Gastrocnemius medialis (tissue), 4 donors: ENCODE measurements around the gene EIF2AK2. TPM values are rescaled to one million over a fixed set of nuclear protein-coding genes. Genes with fewer than 3 reads are reported as not detected.

Experiments
- ATAC-seq, 2 donors: fragments of 150-250 bp; one replicate each; pipeline ENCODE4 v1.9.1; 2016
- DNase-seq, 2 donors: peaks; one replicate each; pipeline ENCODE4 v3.0.0-alpha.2; 2019
- H3K27ac ChIP-seq, 4 donors: fragments of 200-600 bp; sonication (generic); 1 replicate in 1 of 4; 2 replicates in 3 of 4; pipeline ENCODE4 v1.5.1; 2016 to 2018; ENCODE audit warnings: mild to moderate bottlenecking in 2 of 4, moderate library complexity in 1 of 4
- H3K27me3 ChIP-seq, 3 donors: fragments of 200-600 bp; sonication (generic) in 2 of 3; 1 replicate in 1 of 3; 2 replicates in 2 of 3; pipeline versions ENCODE4 v1.5.1 to v1.6.0; 2016 to 2019; ENCODE audit warnings: mild to moderate bottlenecking in 1 of 3, moderate library complexity in 1 of 3
- H3K36me3 ChIP-seq, 2 donors: fragments of 200-600 bp; sonication (generic) in 1 of 2; one replicate each; pipeline ENCODE4 v1.5.1; 2017 to 2018
- H3K4me1 ChIP-seq, 2 donors: fragments of 200-600 bp; sonication (generic) in 1 of 2; one replicate each; pipeline ENCODE4 v1.5.1; 2016 to 2017; ENCODE audit warnings: mild to moderate bottlenecking in 2 of 2
- H3K4me3 ChIP-seq, 4 donors: fragments of 200-600 bp; sonication (generic) in 3 of 4; 1 replicate in 1 of 4; 2 replicates in 3 of 4; pipeline ENCODE4 v1.5.1; 2016 to 2019; ENCODE audit warnings: mild to moderate bottlenecking in 2 of 4
- H3K9me3 ChIP-seq, 3 donors: fragments of 200-600 bp; sonication (generic) in 2 of 3; 1 replicate in 1 of 3; 2 replicates in 2 of 3; pipeline ENCODE4 v1.5.1; 2016 to 2019
- POLR2A ChIP-seq, 2 donors: fragments of 450-650 bp; IDR thresholded peaks; one replicate each; pipeline ENCODE4 v1.6.1; 2017; ENCODE audit warnings: antibody characterized with exemption in 2 of 2, mild to moderate bottlenecking in 2 of 2, moderate library complexity in 2 of 2
- in situ Hi-C, 4 donors: fragments of 200-750 bp; cut with MboI; loops; one replicate each; pipeline versions ENCODE4 v1.15.0 to v1.8.0; 2017; ENCODE audit warnings: low sequenced_read_pairs in 4 of 4
- intact Hi-C: fragments of 100-400 bp; cut with DNase I; formaldehyde crosslinking; loops from one replicate; pipeline ENCODE4 v1.15.1; 2023; ENCODE audit warnings: low total_unique reads
- total RNA-seq, 4 donors: library from RNA; depleted of rRNA; stranded (reverse); fragments of >200 nt; gene quantifications; one replicate each; pipeline versions ENCODE4 v1.1.0 to v1.2.3, GENCODE V29; 2016
- TF ChIP-seq, protein P1 (sequence below), 5 experiments: fragments of 450-650 bp in 3 of 5; fragments of 200-600 bp in 2 of 5; sonication (generic) in 2 of 5; IDR thresholded peaks in 4 of 5; conservative IDR thresholded peaks in 1 of 5; 1 replicate in 4 of 5; 2 replicates in 1 of 5; pipeline ENCODE4 v1.5.1; 2016 to 2019; ENCODE audit warnings: antibody characterized with exemption in 5 of 5, mild to moderate bottlenecking in 3 of 5, moderate library complexity in 3 of 5

EIF2AK2 gene
- total RNA-seq, 4 donors from 2014 or later: 3.9 to 11.0 (median 6.9) TPM

DNA sequence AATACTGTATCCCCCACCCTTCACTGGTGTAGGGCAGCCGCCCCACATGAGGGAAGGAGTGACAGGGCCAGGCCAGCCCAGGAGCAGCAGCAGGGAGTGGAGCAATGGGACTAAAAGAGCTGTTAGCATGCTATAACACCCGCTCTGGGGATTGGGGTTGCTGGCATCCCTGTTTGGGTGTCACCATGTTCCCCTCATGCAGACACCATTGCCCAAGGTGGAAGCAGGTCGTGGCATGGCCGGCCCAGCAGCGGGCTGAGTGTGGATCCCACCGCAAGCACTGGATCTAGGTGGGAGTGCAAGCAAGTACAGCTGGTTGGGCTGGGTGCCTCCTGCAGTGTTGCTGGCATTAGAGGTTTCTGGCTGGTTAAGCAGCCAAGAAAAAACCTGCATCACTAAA, 35.0 kb upstream of the EIF2AK2 start:
- H3K27me3 ChIP-seq: no peaks in the 10 kb centered on the region
- DNase-seq (no peak), ATAC-seq (no peak)
- no peaks in the 10 kb centered on the region for H3K36me3 ChIP-seq
- intact Hi-C loops: no loop called here
- H3K4me1 ChIP-seq: no peaks in the 10 kb centered on the region
- no peak for TF ChIP-seq POLR2A (IDR thresholded peaks at IDR 0.05)
- TF ChIP-seq, protein P1, sequence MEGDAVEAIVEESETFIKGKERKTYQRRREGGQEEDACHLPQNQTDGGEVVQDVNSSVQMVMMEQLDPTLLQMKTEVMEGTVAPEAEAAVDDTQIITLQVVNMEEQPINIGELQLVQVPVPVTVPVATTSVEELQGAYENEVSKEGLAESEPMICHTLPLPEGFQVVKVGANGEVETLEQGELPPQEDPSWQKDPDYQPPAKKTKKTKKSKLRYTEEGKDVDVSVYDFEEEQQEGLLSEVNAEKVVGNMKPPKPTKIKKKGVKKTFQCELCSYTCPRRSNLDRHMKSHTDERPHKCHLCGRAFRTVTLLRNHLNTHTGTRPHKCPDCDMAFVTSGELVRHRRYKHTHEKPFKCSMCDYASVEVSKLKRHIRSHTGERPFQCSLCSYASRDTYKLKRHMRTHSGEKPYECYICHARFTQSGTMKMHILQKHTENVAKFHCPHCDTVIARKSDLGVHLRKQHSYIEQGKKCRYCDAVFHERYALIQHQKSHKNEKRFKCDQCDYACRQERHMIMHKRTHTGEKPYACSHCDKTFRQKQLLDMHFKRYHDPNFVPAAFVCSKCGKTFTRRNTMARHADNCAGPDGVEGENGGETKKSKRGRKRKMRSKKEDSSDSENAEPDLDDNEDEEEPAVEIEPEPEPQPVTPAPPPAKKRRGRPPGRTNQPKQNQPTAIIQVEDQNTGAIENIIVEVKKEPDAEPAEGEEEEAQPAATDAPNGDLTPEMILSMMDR (IDR thresholded peaks at IDR 0.05 in 4 of 5, conservative IDR thresholded peaks at IDR 0.05 in 1 of 5): no peak
- in situ Hi-C loops: no loop called here
- no peak overlapping the region for H3K4me3 ChIP-seq
- H3K27ac ChIP-seq: no peak overlapping the region
- no peaks in the 10 kb centered on the region for H3K9me3 ChIP-seq

DNA sequence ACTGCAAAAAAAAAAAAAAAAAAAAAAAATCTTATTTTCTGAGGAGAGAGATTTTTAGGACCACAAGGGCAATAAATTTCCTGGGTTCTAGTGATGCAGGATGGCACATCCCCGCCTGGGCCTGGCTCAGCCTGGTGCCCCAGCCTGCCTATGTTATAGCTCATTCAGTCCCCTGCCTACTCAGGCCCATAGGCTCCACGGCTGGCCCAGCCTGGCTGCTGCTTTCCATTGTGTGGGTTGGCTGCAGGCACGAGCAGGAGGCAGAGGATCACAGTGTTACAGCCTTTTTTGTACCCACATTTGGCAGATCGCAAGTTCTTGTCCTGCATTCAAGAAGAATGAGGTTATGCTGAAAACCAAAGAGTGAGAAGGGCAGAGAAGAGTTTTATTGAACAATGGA, 34.5 kb upstream of the EIF2AK2 start:
- no peaks in the 10 kb centered on the region for H3K4me1 ChIP-seq
- in situ Hi-C loops (no loop called here), intact Hi-C loops (no loop called here)
- H3K27ac ChIP-seq: no peak overlapping the region
- H3K27me3 ChIP-seq: no peaks in the 10 kb centered on the region
- no peaks in the 10 kb centered on the region for H3K9me3 ChIP-seq
- TF ChIP-seq POLR2A (IDR thresholded peaks at IDR 0.05): no peak
- TF ChIP-seq, protein P1 (IDR thresholded peaks at IDR 0.05 in 4 of 5, conservative IDR thresholded peaks at IDR 0.05 in 1 of 5): no peak
- no peak overlapping the region for H3K4me3 ChIP-seq
- ATAC-seq (no peak), DNase-seq (no peak)
- H3K36me3 ChIP-seq: no peaks in the 10 kb centered on the region

DNA sequence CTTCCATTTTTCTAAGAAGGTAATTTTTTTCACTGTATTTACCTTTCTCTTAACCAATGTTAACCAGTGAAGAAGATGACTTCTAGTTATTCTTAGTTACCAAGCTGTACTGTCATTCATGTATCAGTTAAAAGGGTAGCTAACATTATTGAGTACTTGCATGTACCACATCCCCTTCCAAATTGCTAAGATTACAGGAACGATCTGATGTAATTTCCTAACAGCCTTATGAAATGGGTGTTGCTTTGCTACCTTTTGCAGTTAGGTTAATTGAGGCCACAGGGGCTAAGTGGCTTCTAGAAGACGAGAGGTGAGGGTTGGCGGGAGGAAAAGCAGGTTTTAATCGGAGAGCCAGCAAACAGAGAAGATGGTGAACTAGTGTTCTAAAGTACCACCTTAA, 33.5 kb upstream of the EIF2AK2 start:
- Histone ChIP-seq H3K9me3 (no peaks in the 10 kb centered on the region), H3K4me3 (no peak overlapping the region), H3K27me3 (no peaks in the 10 kb centered on the region), H3K36me3 (no peaks in the 10 kb centered on the region), H3K27ac (no peak overlapping the region), H3K4me1 (no peaks in the 10 kb centered on the region)
- intact Hi-C loops: no loop called here
- no peak for TF ChIP-seq POLR2A (IDR thresholded peaks at IDR 0.05)
- TF ChIP-seq, protein P1 (IDR thresholded peaks at IDR 0.05 in 4 of 5, conservative IDR thresholded peaks at IDR 0.05 in 1 of 5): no peak
- DNase-seq: no peak
- in situ Hi-C loops: no loop called here
- no peak for ATAC-seq

DNA sequence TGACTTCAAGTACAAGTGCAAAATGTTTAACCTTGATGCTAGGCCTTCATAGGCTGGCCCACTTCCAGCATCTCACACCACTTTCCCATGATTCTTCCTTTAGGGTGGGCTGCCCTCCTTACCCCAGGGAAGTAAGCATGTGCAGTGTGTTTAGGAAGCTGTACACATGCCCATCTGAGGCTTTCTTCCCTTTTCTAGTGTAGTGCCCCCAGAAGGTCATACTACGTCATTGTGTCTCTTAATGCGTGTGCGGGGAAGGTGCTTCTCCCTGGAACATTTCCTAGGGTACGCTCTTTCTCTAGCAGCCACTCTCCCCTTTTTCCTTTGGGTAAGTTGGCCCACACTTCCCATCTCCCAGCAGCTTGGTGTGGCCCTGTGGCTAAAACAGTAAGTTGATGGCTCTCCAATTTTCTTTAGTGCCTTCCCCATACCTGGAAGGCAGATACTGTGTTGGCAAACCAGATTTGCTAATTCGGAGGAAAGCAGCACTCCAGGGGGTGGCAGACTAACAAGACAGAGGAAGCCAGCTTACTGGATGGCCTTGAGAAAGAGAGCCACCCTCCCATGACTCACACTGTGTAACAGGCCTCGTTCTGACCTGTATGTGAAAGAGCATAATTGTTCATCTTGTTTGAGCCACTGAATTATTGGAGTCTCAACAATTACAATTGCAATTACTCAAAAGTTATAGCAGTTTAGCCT, 32.8 kb upstream of the EIF2AK2 start:
- Histone ChIP-seq H3K27ac (no peak overlapping the region), H3K27me3 (no peaks in the 10 kb centered on the region), H3K9me3 (no peaks in the 10 kb centered on the region), H3K4me3 (no peak overlapping the region), H3K36me3 (no peaks in the 10 kb centered on the region), H3K4me1 (no peaks in the 10 kb centered on the region)
- TF ChIP-seq, protein P1 (IDR thresholded peaks at IDR 0.05 in 4 of 5, conservative IDR thresholded peaks at IDR 0.05 in 1 of 5): no peak
- TF ChIP-seq POLR2A (IDR thresholded peaks at IDR 0.05): no peak
- in situ Hi-C loops (no loop called here), intact Hi-C loops (no loop called here)
- no peak for ATAC-seq
- no peak for DNase-seq

DNA sequence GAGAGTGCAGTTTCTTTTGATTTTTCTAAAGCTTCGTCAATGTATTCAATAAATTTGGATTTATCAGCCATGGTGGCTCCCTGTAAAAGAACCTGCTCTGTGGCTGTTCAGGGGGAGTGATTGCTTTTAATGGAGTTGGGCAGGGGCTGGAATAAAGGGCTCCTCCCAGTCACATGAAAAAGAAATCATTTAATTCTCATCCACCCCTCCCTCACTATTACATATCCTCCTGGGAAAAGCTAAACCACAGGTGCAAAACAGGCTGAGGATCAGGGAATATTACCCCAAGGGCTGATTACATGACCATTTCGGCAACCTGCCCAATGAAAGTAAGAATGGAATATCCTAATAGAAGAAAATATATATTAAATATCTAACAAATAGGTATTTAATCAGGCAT, 31.8 kb upstream of the EIF2AK2 start, which contains the start of gene SULT6B1:
Gene SULT6B1, minus strand, starts transcription at position 101 of the 400 bp plus-strand sequence. Its CDS starts 30 bp downstream, at position 71.
- ATAC-seq: no peak

More for the DNA sequence above, 31.8 kb upstream of the EIF2AK2 start, which contains the start of gene SULT6B1:
- no peak within 1 kb of the TSS for H3K4me3 ChIP-seq
- H3K9me3 ChIP-seq: no peaks in the 10 kb centered on the region
- DNase-seq: no peak
- intact Hi-C loops (no loop called here), in situ Hi-C loops (no loop called here)
- H3K36me3 ChIP-seq: no peaks in the 10 kb centered on the region
- no peak within 1 kb of the TSS for H3K27ac ChIP-seq
- no peaks in the 10 kb centered on the region for H3K4me1 ChIP-seq
- TF ChIP-seq, protein P1 (IDR thresholded peaks at IDR 0.05 in 4 of 5, conservative IDR thresholded peaks at IDR 0.05 in 1 of 5): no peak
- no peak for TF ChIP-seq POLR2A (IDR thresholded peaks at IDR 0.05)
- no peaks in the 10 kb centered on the region for H3K27me3 ChIP-seq
